Ovary (tissue), 3 donors: ENCODE measurements around the gene ZNF282.
"Not testable (repeated sequence)": the region's sequence is repeated elsewhere in the genome, so short reads cannot be mapped to it uniquely, and the experiment has no call there.

Source experiments
- EP300 ChIP-seq: sonication (generic); formaldehyde crosslinking; IDR thresholded peaks from one replicate; pipeline ENCODE4 v1.6.1; 2017; ENCODE audit warnings: antibody characterized with exemption
- POLR2A ChIP-seq: fragments of 450-650 bp; IDR thresholded peaks from one replicate; pipeline ENCODE4 v1.6.1; 2017; ENCODE audit warnings: antibody characterized with exemption, mild to moderate bottlenecking, moderate library complexity
- TF ChIP-seq, protein P1 (sequence below), 3 donors: fragments of 450-650 bp in 2 of 3; fragments of 200-600 bp in 1 of 3; IDR thresholded peaks; one replicate each; pipeline versions ENCODE4 v1.5.1 to v1.8.0; 2016 to 2022; ENCODE audit warnings: antibody characterized with exemption in 3 of 3, mild to moderate bottlenecking in 1 of 3
- donor health status: DM: no; HTN: no; CAD: no.

DNA sequence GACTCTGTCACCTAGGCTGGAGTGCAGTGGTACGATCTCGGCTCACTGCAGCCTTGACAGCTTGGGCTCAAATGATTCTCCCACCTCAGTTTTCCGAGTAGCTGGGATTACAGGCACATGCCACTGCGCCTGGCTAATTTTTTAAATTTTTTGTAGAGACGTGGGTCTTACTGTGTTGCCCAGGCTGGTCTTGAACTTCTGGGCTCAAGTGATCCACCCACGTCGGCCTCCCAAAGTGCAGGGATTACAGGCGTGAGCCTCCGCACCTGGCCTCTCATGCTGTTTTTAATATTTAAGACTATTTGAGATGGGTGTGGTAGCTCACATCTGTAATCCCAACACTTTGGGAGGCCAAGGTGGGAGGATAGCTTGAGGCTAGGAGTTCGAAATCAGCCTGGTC lies 56.2 kb downstream of the ZNF282 start:
- TF ChIP-seq, protein P1, sequence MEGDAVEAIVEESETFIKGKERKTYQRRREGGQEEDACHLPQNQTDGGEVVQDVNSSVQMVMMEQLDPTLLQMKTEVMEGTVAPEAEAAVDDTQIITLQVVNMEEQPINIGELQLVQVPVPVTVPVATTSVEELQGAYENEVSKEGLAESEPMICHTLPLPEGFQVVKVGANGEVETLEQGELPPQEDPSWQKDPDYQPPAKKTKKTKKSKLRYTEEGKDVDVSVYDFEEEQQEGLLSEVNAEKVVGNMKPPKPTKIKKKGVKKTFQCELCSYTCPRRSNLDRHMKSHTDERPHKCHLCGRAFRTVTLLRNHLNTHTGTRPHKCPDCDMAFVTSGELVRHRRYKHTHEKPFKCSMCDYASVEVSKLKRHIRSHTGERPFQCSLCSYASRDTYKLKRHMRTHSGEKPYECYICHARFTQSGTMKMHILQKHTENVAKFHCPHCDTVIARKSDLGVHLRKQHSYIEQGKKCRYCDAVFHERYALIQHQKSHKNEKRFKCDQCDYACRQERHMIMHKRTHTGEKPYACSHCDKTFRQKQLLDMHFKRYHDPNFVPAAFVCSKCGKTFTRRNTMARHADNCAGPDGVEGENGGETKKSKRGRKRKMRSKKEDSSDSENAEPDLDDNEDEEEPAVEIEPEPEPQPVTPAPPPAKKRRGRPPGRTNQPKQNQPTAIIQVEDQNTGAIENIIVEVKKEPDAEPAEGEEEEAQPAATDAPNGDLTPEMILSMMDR (IDR thresholded peaks at IDR 0.05): not testable (repeated sequence)
- not testable (repeated sequence) for TF ChIP-seq POLR2A, EP300
